Measurements from ENCODE around the gene CELF4.

Gene CELF4

GRCh38 chr18:37396971-37397720 lies 168.5 kb downstream of the CELF4 start:
- Histone ChIP-seq H3K27ac (ENCODE audit: low read length) (no peak overlapping the region), H3K4me3 (ENCODE audit: low read length) (no peak overlapping the region), H3K27me3 (ENCODE audit: control insufficient read depth, insufficient read depth, low read length) (peaks cover 2% of the 10 kb centered on the region; the same call in 1 of the 2 replicates), H3K4me1 (ENCODE audit: control insufficient read depth, insufficient read depth, low read length) (peaks cover 5% of the 10 kb centered on the region), H3K36me3 (ENCODE audit: control insufficient read depth, insufficient read depth, low read length) (no peaks in the 10 kb centered on the region), H3K9me3 (ENCODE audit: control insufficient read depth, insufficient read depth, low read length) (no peaks in the 10 kb centered on the region)
- DNase-seq (ENCODE audit: low read depth, low spot score) = no peak
- WGBS (ENCODE audit: insufficient coverage, insufficient read length) = no CpG with 5 or more reads among the region's 5 CpGs

GRCh38 chr18:37395631-37396030 lies 170.0 kb downstream of the CELF4 start:
- H3K27me3 ChIP-seq (ENCODE audit: control insufficient read depth, insufficient read depth, low read length) = peaks cover 3% of the 10 kb centered on the region
- DNase-seq (ENCODE audit: low read depth, low spot score) = no peak
- no peaks in the 10 kb centered on the region for H3K9me3 ChIP-seq (ENCODE audit: control insufficient read depth, insufficient read depth, low read length)
- no peak overlapping the region for H3K27ac ChIP-seq (ENCODE audit: low read length)
- H3K4me1 ChIP-seq (ENCODE audit: control insufficient read depth, insufficient read depth, low read length) = peaks cover 6% of the 10 kb centered on the region
- WGBS (ENCODE audit: insufficient coverage, insufficient read length) = no CpG with 5 or more reads among the region's 4 CpGs
- no peaks in the 10 kb centered on the region for H3K36me3 ChIP-seq (ENCODE audit: control insufficient read depth, insufficient read depth, low read length)
- no peak overlapping the region for H3K4me3 ChIP-seq (ENCODE audit: low read length)

GRCh38 chr18:37395138-37395537 lies 170.5 kb downstream of the CELF4 start:
- DNase-seq (ENCODE audit: low read depth, low spot score) = no peak
- peaks cover 3% of the 10 kb centered on the region for H3K27me3 ChIP-seq (ENCODE audit: control insufficient read depth, insufficient read depth, low read length)
- no CpG with 5 or more reads among the region's 7 CpGs for WGBS (ENCODE audit: insufficient coverage, insufficient read length)

GRCh38 chr18:37394610-37394965 lies 171.0 kb downstream of the CELF4 start:
- Histone ChIP-seq H3K27ac (ENCODE audit: low read length) (no peak overlapping the region), H3K4me1 (ENCODE audit: control insufficient read depth, insufficient read depth, low read length) (peaks cover 6% of the 10 kb centered on the region), H3K36me3 (ENCODE audit: control insufficient read depth, insufficient read depth, low read length) (no peaks in the 10 kb centered on the region), H3K4me3 (ENCODE audit: low read length) (no peak overlapping the region), H3K27me3 (ENCODE audit: control insufficient read depth, insufficient read depth, low read length) (peaks cover 3% of the 10 kb centered on the region), H3K9me3 (ENCODE audit: control insufficient read depth, insufficient read depth, low read length) (no peaks in the 10 kb centered on the region)
- WGBS (ENCODE audit: insufficient coverage, insufficient read length) = no CpG with 5 or more reads among the region's 5 CpGs
- no peak for DNase-seq (ENCODE audit: low read depth, low spot score)

More at GRCh38 chr18:37395138-37395537, 170.5 kb downstream of the CELF4 start:
- no peak overlapping the region for H3K4me3 ChIP-seq (ENCODE audit: low read length)
- peaks cover 6% of the 10 kb centered on the region for H3K4me1 ChIP-seq (ENCODE audit: control insufficient read depth, insufficient read depth, low read length)
- no peaks in the 10 kb centered on the region for H3K36me3 ChIP-seq (ENCODE audit: control insufficient read depth, insufficient read depth, low read length)
- H3K27ac ChIP-seq (ENCODE audit: low read length) = no peak overlapping the region
- H3K9me3 ChIP-seq (ENCODE audit: control insufficient read depth, insufficient read depth, low read length) = no peaks in the 10 kb centered on the region

- Histone ChIP-seq H3K27me3 (ENCODE audit: control insufficient read depth, insufficient read depth, low read length) (peaks cover 3% of the 10 kb centered on the region), H3K36me3 (ENCODE audit: control insufficient read depth, insufficient read depth, low read length) (no peaks in the 10 kb centered on the region), H3K27ac (ENCODE audit: low read length) (no peak overlapping the region), H3K4me3 (ENCODE audit: low read length) (peak overlapping the region; percentile 4; the same call in 1 of the 2 replicates), H3K4me1 (ENCODE audit: control insufficient read depth, insufficient read depth, low read length) (peaks cover 6% of the 10 kb centered on the region), H3K9me3 (ENCODE audit: control insufficient read depth, insufficient read depth, low read length) (no peaks in the 10 kb centered on the region)
- DNase-seq (ENCODE audit: low read depth, low spot score) = peak; percentile 76
- no CpG with 5 or more reads among the region's 59 CpGs for WGBS (ENCODE audit: insufficient coverage, insufficient read length)
Observed at GRCh38 chr18:37393945-37394609, 171.5 kb downstream of the CELF4 start.

GRCh38 chr18:37393221-37393827 lies 172.3 kb downstream of the CELF4 start:
- Histone ChIP-seq H3K36me3 (ENCODE audit: control insufficient read depth, insufficient read depth, low read length) (no peaks in the 10 kb centered on the region), H3K27ac (ENCODE audit: low read length) (no peak overlapping the region), H3K4me3 (ENCODE audit: low read length) (no peak overlapping the region)

GRCh38 chr18:37392648-37393047 lies 172.9 kb downstream of the CELF4 start:
- H3K27me3 ChIP-seq (ENCODE audit: control insufficient read depth, insufficient read depth, low read length) = peaks cover 3% of the 10 kb centered on the region
- no peak overlapping the region for H3K27ac ChIP-seq (ENCODE audit: low read length)
- no peaks in the 10 kb centered on the region for H3K9me3 ChIP-seq (ENCODE audit: control insufficient read depth, insufficient read depth, low read length)
- DNase-seq (ENCODE audit: low read depth, low spot score) = no peak
- H3K4me1 ChIP-seq (ENCODE audit: control insufficient read depth, insufficient read depth, low read length) = peaks cover 6% of the 10 kb centered on the region
- H3K4me3 ChIP-seq (ENCODE audit: low read length) = no peak overlapping the region
- no peaks in the 10 kb centered on the region for H3K36me3 ChIP-seq (ENCODE audit: control insufficient read depth, insufficient read depth, low read length)
- no CpG with 5 or more reads among the region's 3 CpGs for WGBS (ENCODE audit: insufficient coverage, insufficient read length)

More at GRCh38 chr18:37393221-37393827, 172.3 kb downstream of the CELF4 start:
- Histone ChIP-seq H3K9me3 (ENCODE audit: control insufficient read depth, insufficient read depth, low read length) (no peaks in the 10 kb centered on the region), H3K27me3 (ENCODE audit: control insufficient read depth, insufficient read depth, low read length) (peaks cover 3% of the 10 kb centered on the region), H3K4me1 (ENCODE audit: control insufficient read depth, insufficient read depth, low read length) (peaks cover 6% of the 10 kb centered on the region)
- WGBS (ENCODE audit: insufficient coverage, insufficient read length) = no CpG with 5 or more reads among the region's 6 CpGs
- no peak for DNase-seq (ENCODE audit: low read depth, low spot score)

- DNase-seq (ENCODE audit: low read depth, low spot score) = no peak
- WGBS (ENCODE audit: insufficient coverage, insufficient read length) = no CpG with 5 or more reads among the region's 16 CpGs
- no peak overlapping the region for H3K27ac ChIP-seq (ENCODE audit: low read length)
- H3K27me3 ChIP-seq (ENCODE audit: control insufficient read depth, insufficient read depth, low read length) = peaks cover 3% of the 10 kb centered on the region
- H3K4me1 ChIP-seq (ENCODE audit: control insufficient read depth, insufficient read depth, low read length) = peaks cover 6% of the 10 kb centered on the region
- H3K9me3 ChIP-seq (ENCODE audit: control insufficient read depth, insufficient read depth, low read length) = no peaks in the 10 kb centered on the region
- H3K4me3 ChIP-seq (ENCODE audit: low read length) = no peak overlapping the region
- H3K36me3 ChIP-seq (ENCODE audit: control insufficient read depth, insufficient read depth, low read length) = no peaks in the 10 kb centered on the region
Observed at GRCh38 chr18:37391698-37392548, 173.7 kb downstream of the CELF4 start.

- no peak for DNase-seq (ENCODE audit: low read depth, low spot score)
- Histone ChIP-seq H3K4me1 (ENCODE audit: control insufficient read depth, insufficient read depth, low read length) (peaks cover 6% of the 10 kb centered on the region), H3K9me3 (ENCODE audit: control insufficient read depth, insufficient read depth, low read length) (no peaks in the 10 kb centered on the region), H3K4me3 (ENCODE audit: low read length) (no peak overlapping the region), H3K27ac (ENCODE audit: low read length) (no peak overlapping the region), H3K27me3 (ENCODE audit: control insufficient read depth, insufficient read depth, low read length) (peaks cover 3% of the 10 kb centered on the region), H3K36me3 (ENCODE audit: control insufficient read depth, insufficient read depth, low read length) (no peaks in the 10 kb centered on the region)
- no CpG with 5 or more reads among the region's 4 CpGs for WGBS (ENCODE audit: insufficient coverage, insufficient read length)
Observed at GRCh38 chr18:37391156-37391555, 174.4 kb downstream of the CELF4 start.

GRCh38 chr18:37390687-37391086 lies 174.9 kb downstream of the CELF4 start:
- no peak for DNase-seq (ENCODE audit: low read depth, low spot score)
- no peak overlapping the region for H3K27ac ChIP-seq (ENCODE audit: low read length)
- H3K9me3 ChIP-seq (ENCODE audit: control insufficient read depth, insufficient read depth, low read length) = no peaks in the 10 kb centered on the region
- H3K4me1 ChIP-seq (ENCODE audit: control insufficient read depth, insufficient read depth, low read length) = peaks cover 6% of the 10 kb centered on the region
- no CpG with 5 or more reads among the region's 11 CpGs for WGBS (ENCODE audit: insufficient coverage, insufficient read length)
- H3K4me3 ChIP-seq (ENCODE audit: low read length) = no peak overlapping the region
- H3K27me3 ChIP-seq (ENCODE audit: control insufficient read depth, insufficient read depth, low read length) = peaks cover 3% of the 10 kb centered on the region
- no peaks in the 10 kb centered on the region for H3K36me3 ChIP-seq (ENCODE audit: control insufficient read depth, insufficient read depth, low read length)
